HepG2 (cell line): Measurements from ENCODE around the gene DDOST. TPM values are rescaled to one million over a fixed set of nuclear protein-coding genes. Genes with fewer than 3 reads are reported as not detected.

Experiments used
- ATAC-seq: fragments of 200-7000 bp; cut with Tn5 transposase; 3 replicates; pipeline ENCODE4 v1.9.1; 2020; ENCODE audit warnings: mild to moderate bottlenecking, moderate library complexity
- BruUV-seq: library from RNA; stranded (reverse); fragments of 400-500 nt; replicated peaks from 2 replicates; lab custom pipeline; 2021; lab: Mats Ljungman, UMichigan
- CTCF ChIA-PET: fragments of 300-600 bp; formaldehyde crosslinking; extraction: SDS; loops from one replicate; lab custom pipeline; 2021; ENCODE audit warnings: low total read pairs, inconsistent platforms, low intra/inter-chr PET ratio; lab: Yijun Ruan, JAX
- POLR2A ChIA-PET: fragments of 350-600 bp; sonication (Branson Sonifier 250); formaldehyde crosslinking; loops from one replicate; lab custom pipeline; 2020; ENCODE audit warnings: antibody characterized with exemption, inconsistent platforms; lab: Yijun Ruan, JAX
- DNase-seq: peaks from one replicate; pipeline ENCODE4 v3.0.0-alpha.2; 2015; ENCODE audit warnings: low spot score
- FAIRE-seq: peaks from 3 replicates; lab custom pipeline; 2011; peaks lifted over from hg19 to GRCh38; lab: Jason Lieb, UNC
- H2AFZ ChIP-seq: one replicate; pipeline ENCODE4 v1.6.1; 2011; ENCODE audit warnings: low read length, inconsistent platforms
- H3K27ac ChIP-seq: fragments of 300-600 bp; 3 replicates; pipeline ENCODE4 v1.8.0; 2011; ENCODE audit warnings: mixed run types, mild to moderate bottlenecking, mixed read lengths, low read length, inconsistent platforms; ENCODE audit not compliant: insufficient read depth; ENCODE audit errors: extremely low read length
- H3K27me3 ChIP-seq, 2 experiments: fragments of 200-600 bp in 1 of 2; 2 replicates in 1 of 2; 3 replicates in 1 of 2; pipeline versions ENCODE4 v1.6.0 to v1.8.0; 2011; ENCODE audit warnings: low read length in 2 of 2, mild to moderate bottlenecking in 2 of 2, moderate library complexity in 2 of 2, inconsistent platforms in 1 of 2; ENCODE audit not compliant: insufficient read depth in 2 of 2, control insufficient read depth in 1 of 2
- H3K36me3 ChIP-seq, 2 experiments: fragments of 200-600 bp in 1 of 2; replicated peaks in 1 of 2; 2 replicates in 1 of 2; 3 replicates in 1 of 2; pipeline versions ENCODE4 v1.5.1 to v1.8.0; 2011; ENCODE audit warnings: low read length in 2 of 2, inconsistent platforms in 1 of 2; ENCODE audit not compliant: insufficient read depth in 2 of 2, control insufficient read depth in 1 of 2
- H3K4me1 ChIP-seq: 2 replicates; pipeline ENCODE4 v1.5.1; 2012; ENCODE audit warnings: low read length, inconsistent platforms; ENCODE audit not compliant: insufficient read depth
- H3K4me2 ChIP-seq: 2 replicates; pipeline ENCODE4 v1.6.0; 2011; ENCODE audit warnings: low read depth, low read length, inconsistent platforms
- H3K4me3 ChIP-seq, 3 experiments: fragments of 200-600 bp in 1 of 3; sonication (generic), shearing (Covaris generic) in 1 of 3; replicated peaks in 1 of 3; 2 replicates each; pipeline ENCODE4 v1.5.1; 2011 to 2016; ENCODE audit warnings: low read length in 3 of 3, inconsistent platforms in 2 of 3, low read depth in 2 of 3, mild to moderate bottlenecking in 2 of 3, control low read depth in 1 of 3, mixed read lengths in 1 of 3; ENCODE audit not compliant: insufficient read depth in 1 of 3
- H3K79me2 ChIP-seq: one replicate; pipeline ENCODE4 v1.6.1; 2011; ENCODE audit warnings: low read length, inconsistent platforms; ENCODE audit not compliant: insufficient read depth
- H3K9ac ChIP-seq: 2 replicates; pipeline ENCODE4 v1.6.0; 2011; ENCODE audit warnings: mild to moderate bottlenecking, low read depth, low read length, inconsistent platforms; ENCODE audit not compliant: insufficient read depth
- H3K9me3 ChIP-seq: 2 replicates; pipeline ENCODE4 v1.5.1; 2012; ENCODE audit warnings: mild to moderate bottlenecking, low read length
- H4K20me1 ChIP-seq: 2 replicates; pipeline ENCODE4 v1.6.0; 2011; ENCODE audit warnings: inconsistent platforms, mild to moderate bottlenecking, low read length, moderate library complexity; ENCODE audit not compliant: insufficient read depth
- ARNT2 ChIP-seq: sonication (generic); formaldehyde crosslinking; IDR thresholded peaks from 2 replicates; pipeline ENCODE4 v1.8.0; 2022; ENCODE audit warnings: mild to moderate bottlenecking, low read depth, missing genetic modification reagents, moderate library complexity
- ISX ChIP-seq: sonication (generic); formaldehyde crosslinking; conservative IDR thresholded peaks from 2 replicates; pipeline ENCODE4 v1.5.0; 2020; ENCODE audit warnings: missing genetic modification reagents
- MIXL1 ChIP-seq: IDR thresholded peaks from 2 replicates; pipeline ENCODE4 v1.6.1; 2016
- POLR2AphosphoS2 ChIP-seq: IDR thresholded peaks from 2 replicates; pipeline ENCODE4 v1.6.1; 2011; ENCODE audit warnings: low read depth, low read length, improper control_type of control experiment
- RFX3 ChIP-seq: IDR thresholded peaks from 2 replicates; pipeline ENCODE4 v1.6.1; 2016; ENCODE audit warnings: missing biosample characterization, missing genetic modification reagents
- SATB2 ChIP-seq: sonication (generic); formaldehyde crosslinking; IDR thresholded peaks from 2 replicates; pipeline ENCODE4 v1.5.0; 2020; ENCODE audit warnings: missing genetic modification reagents
- SIN3A ChIP-seq: IDR thresholded peaks from 2 replicates; pipeline ENCODE4 v1.6.1; 2011; ENCODE audit warnings: low read depth, mild to moderate bottlenecking, control low read depth, low read length, borderline replicate concordance
- SKI ChIP-seq: fragments of 450-650 bp; IDR thresholded peaks from one replicate; pipeline ENCODE4 v1.6.1; 2018; ENCODE audit warnings: mild to moderate bottlenecking; ENCODE audit not compliant: partially characterized antibody
- TSC22D2 ChIP-seq: sonication (generic); formaldehyde crosslinking; IDR thresholded peaks from 2 replicates; pipeline ENCODE4 v1.5.1; 2020; ENCODE audit warnings: missing genetic modification reagents, mild to moderate bottlenecking, borderline replicate concordance
- ZMYM4 ChIP-seq: sonication (generic); formaldehyde crosslinking; IDR thresholded peaks from 2 replicates; pipeline ENCODE4 v1.8.1; 2023; ENCODE audit warnings: mild to moderate bottlenecking, missing genetic modification reagents
- ZNF17 ChIP-seq: sonication (generic); formaldehyde crosslinking; IDR thresholded peaks from 2 replicates; pipeline ENCODE4 v1.5.0; 2020; ENCODE audit warnings: mild to moderate bottlenecking, missing genetic modification reagents
- ZNF335 ChIP-seq: sonication (generic); formaldehyde crosslinking; IDR thresholded peaks from 2 replicates; pipeline ENCODE4 v1.4.0; 2020; ENCODE audit warnings: missing genetic modification reagents
- ZNF460 ChIP-seq: sonication (generic); formaldehyde crosslinking; IDR thresholded peaks from 2 replicates; pipeline ENCODE4 v1.5.1; 2020; ENCODE audit warnings: missing genetic modification reagents, mild to moderate bottlenecking, borderline replicate concordance
- ZNF589 ChIP-seq: sonication (generic); formaldehyde crosslinking; conservative IDR thresholded peaks from 2 replicates; pipeline ENCODE4 v1.8.0; 2022; ENCODE audit warnings: mild to moderate bottlenecking, moderate library complexity, missing genetic modification reagents
- ZNF776 ChIP-seq: sonication (generic); formaldehyde crosslinking; IDR thresholded peaks from 2 replicates; pipeline ENCODE4 v1.4.0; 2020; ENCODE audit warnings: mild to moderate bottlenecking, missing genetic modification reagents
- WGBS: methylation state at CpG from one replicate; pipeline ENCODE4 v1.1.6; 2017; ENCODE audit warnings: low lambda C conversion rate; 5-methylcytosine and 5-hydroxymethylcytosine counted together
- in situ Hi-C: cut with HindIII; loops from 2 replicates; pipeline ENCODE4 v1.10.0; 2017; ENCODE audit warnings: low pct_unique_long_range_greater_than_20kb; ENCODE audit not compliant: extremely low pct_ligation_motif_present
- intact Hi-C: fragments of 100-400 bp; cut with micrococcal nuclease; formaldehyde crosslinking; loops from one replicate; pipeline ENCODE4 v1.10.0; 2022; ENCODE audit not compliant: unreplicated experiment
- polyA plus RNA-seq, 8 experiments: library from polyadenylated mRNA; depleted of rRNA in 3 of 8; stranded (reverse) in 7 of 8; unstranded in 1 of 8; fragments of >200 nt; fragmentation: Illumina TruSeq in 4 of 8; extraction: Trizol in 4 of 8; gene quantifications; 2 replicates each; pipeline versions ENCODE4 v1.2.1 to v1.2.3, GENCODE V29; 2011 to 2016; ENCODE audit warnings: low read depth in 4 of 8, missing spikeins in 1 of 8, mixed read lengths in 1 of 8; ENCODE audit not compliant: insufficient read depth in 1 of 8
- total RNA-seq, 5 experiments: library from RNA; depleted of rRNA; stranded (reverse); fragments of >200 nt; fragmentation: Illumina TruSeq; extraction: Trizol; gene quantifications; 2 replicates each; pipeline ENCODE4 v1.2.3, GENCODE V29; 2016; ENCODE audit warnings: low read depth in 1 of 5

The DDOST gene
- total and polyA plus RNA-seq, 2 of the 13 experiments (the other 11 are each of a cell fraction or from before 2014, with no cell fraction given), result 335 to 494 TPM

DNA sequence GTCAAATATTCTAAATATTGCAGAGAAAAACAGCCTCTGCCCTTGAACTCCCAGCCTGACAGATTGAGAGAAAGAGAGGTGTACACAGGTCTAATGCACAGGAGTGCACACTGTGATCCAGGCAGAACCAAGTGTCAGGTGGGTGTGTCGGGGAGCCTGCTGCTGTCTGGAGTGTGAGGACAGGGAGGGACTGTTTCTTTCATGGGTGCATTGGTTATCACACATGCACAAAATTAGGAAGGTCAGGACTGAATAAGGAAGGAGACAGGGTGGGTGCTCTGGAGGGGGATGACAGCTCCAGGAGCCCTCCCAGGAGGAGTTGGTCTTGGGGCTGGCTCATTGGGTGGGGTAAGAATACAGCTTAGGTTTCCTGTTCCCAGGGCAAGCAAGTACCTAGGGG is 41.2 kb downstream of the DDOST start:
- no peaks in the 10 kb centered on the region for H3K27me3 ChIP-seq
- ChIA-PET CTCF (no interaction called here), POLR2A (no interaction called here)
- no TSS peak for BruUV-seq
- no peaks in the 10 kb centered on the region for H3K79me2 ChIP-seq
- TF ChIP-seq TSC22D2 (CRISPR knock-in tag) (no peak), MIXL1 (CRISPR knock-in tag) (no peak), ZNF460 (no peak), SKI (no peak), POLR2AphosphoS2 (no peak), ZMYM4 (CRISPR knock-in tag) (no peak), ZNF589 (CRISPR knock-in tag) (no peak), RFX3 (CRISPR knock-in tag) (no peak), ZNF17 (no peak), ARNT2 (CRISPR knock-in tag) (no peak), ZNF335 (no peak)
- no peak overlapping the region for H3K9ac ChIP-seq
- ATAC-seq (no peak), DNase-seq (no peak), FAIRE-seq (no peak)
- no peaks in the 10 kb centered on the region for H3K4me1 ChIP-seq
- H3K4me2 ChIP-seq, result no peak overlapping the region
- no peak overlapping the region for H2AFZ ChIP-seq
- intact Hi-C loops (no loop called here), in situ Hi-C loops (no loop called here)
- H3K36me3 ChIP-seq, result no peaks in the 10 kb centered on the region
- no peak overlapping the region for H3K27ac ChIP-seq
- no peak overlapping the region for H3K4me3 ChIP-seq
- H3K9me3 ChIP-seq, result no peaks in the 10 kb centered on the region
- no peaks in the 10 kb centered on the region for H4K20me1 ChIP-seq
- WGBS, result 85% methylated on average over 1 of the region's 1 CpG

DNA sequence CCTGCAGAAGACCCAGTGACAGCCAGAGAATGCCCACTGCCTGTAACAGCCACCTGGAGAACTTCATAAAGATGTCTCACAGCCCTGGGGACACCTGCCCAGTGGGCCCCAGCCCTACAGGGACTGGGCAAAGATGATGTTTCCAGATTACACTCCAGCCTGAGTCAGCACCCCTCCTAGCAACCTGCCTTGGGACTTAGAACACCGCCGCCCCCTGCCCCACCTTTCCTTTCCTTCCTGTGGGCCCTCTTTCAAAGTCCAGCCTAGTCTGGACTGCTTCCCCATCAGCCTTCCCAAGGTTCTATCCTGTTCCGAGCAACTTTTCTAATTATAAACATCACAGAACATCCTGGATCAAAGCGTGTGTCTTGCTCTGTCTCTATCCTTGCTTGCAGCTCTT is 42.6 kb downstream of the DDOST start:
- 48% methylated on average over 4 of the region's 4 CpGs for whole genome bisulfite sequencing
- Histone ChIP-seq H3K79me2 (no peaks in the 10 kb centered on the region), H3K4me3 (no peak overlapping the region), H3K9ac (no peak overlapping the region), H3K27me3 (no peaks in the 10 kb centered on the region), H2AFZ (no peak overlapping the region), H4K20me1 (no peaks in the 10 kb centered on the region), H3K36me3 (no peaks in the 10 kb centered on the region)
- CTCF ChIA-PET, result no interaction called here
- intact Hi-C loops, result no loop called here
- FAIRE-seq, result no peak
- in situ Hi-C loops, result no loop called here
- TF ChIP-seq ISX (no peak), SIN3A (no peak), ZNF776 (no peak), SATB2 (no peak)
- TF ChIP-seq, all 625 proteins: peak for 0
- Histone ChIP-seq H3K27ac (no peak overlapping the region), H3K4me1 (peaks cover 11% of the 10 kb centered on the region), H3K4me2 (no peak overlapping the region), H3K9me3 (no peaks in the 10 kb centered on the region)
- POLR2A ChIA-PET, result no interaction called here
- ATAC-seq, result no peak
- no peak for DNase-seq
- no TSS peak for BruUV-seq
